ENCODE results near the gene LEO1.
A peak's percentile ranks its signal among the peaks of the same experiment; 100 is the strongest.

The LEO1 gene

DNA sequence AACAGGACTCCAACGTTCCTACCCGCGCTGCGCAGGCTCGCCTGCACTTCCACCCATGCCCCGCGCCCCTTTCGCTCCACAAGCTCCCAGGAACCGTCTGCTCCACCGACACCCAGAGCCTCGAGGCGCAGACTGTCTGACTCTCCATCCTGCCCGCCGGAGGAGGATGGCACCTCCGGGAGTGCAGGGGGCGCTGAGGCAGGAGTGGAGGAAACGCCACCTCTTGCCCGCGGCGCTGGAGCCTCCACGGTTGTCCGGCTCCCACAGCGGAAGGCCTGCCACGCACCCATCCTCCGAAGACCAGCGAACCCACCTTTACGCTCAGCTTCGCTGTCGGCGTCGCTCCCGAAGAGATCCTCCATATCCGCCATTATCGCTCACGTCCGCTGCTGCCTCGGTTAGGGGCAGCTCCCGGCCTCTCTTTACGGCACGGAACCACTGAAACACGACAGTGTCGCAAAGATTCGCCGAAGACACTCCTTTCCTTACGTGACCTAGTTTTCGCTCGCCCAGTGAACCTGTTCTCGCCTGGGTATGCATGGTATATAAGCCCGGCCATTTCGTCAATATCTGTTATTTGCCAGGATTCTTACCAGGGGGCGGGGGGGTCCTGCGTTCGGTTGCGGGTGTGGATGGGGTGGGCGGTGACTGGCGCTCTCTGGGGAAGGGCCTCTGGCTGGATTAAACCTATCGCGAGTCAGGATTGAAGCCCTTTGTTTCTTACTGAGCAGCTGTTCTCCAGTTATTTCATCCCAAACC is at the start of gene LEO1:
Gene LEO1, minus strand, starts transcription at position 404 of the 759 bp plus-strand sequence. Its CDS starts 33 bp downstream, at position 371.
- DNase-seq: peak; percentile 56 to 74 (median 68)

DNA sequence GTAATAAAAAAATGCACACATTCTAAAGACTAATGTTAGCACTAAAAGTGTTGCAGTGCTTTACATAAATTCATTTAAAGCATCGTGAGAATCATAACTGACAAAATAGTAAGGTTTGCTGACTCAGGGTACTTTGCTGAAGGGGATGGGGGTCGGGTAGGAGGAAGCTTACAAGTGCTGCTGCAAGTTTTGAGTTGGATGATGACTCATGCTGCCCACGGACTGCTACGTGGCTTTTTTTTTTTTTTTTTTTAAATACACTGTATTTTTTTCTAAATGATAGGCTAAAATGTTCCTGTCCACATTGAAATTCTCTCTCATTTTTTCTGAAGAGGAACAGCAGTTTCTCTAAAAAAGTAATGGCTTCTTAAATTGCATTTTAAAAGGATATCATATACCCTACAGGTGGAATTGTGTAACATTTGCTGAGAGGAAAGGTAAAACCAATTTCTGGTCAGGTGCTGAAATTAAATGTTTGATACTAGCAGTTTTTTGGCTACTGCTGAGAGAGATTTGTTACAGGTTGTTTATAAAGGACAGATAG is 49.6 kb upstream of the LEO1 start:
- DNase-seq: peak; percentile 11 to 39 (median 34)

DNA sequence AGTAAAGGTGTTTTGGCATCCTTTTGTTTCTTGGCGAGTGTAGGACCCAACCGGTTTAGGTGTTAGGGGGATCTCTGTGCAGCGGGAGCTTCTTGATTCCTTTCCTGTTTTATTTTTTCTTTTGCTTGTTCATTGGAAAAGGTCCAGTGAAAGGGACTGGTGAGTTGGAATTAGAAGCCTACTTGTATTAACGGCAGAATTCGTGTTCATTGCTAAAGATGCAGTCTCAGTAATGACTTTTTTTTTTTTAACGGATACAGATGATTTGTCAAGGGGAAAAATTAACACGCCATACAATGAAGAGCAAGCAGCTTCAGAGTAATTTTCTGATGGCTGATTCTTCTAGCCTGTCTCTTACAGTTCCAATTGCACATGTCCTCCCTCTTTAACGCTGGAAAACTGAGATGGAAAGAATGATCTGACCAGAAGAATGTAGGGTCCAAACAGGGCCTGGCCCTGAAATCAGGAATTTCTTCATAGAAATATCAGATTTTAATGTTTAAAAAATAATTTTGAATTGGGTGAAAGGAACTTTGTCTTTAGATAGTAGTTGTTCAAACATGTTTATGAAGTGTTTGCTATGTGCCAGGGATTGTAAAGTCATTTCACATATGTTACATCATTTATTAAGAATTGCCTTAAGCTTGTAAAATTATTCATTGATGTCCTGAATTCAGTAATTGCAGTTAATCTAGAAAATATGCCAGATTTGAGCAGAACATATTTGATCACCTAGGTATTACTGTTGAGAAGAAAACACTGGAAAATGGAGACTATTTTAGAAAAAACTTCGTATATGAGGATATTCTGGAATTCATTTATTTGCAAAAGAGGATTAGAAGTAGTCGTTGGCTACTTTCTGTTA is 48.9 kb upstream of the LEO1 start:
- no peak for DNase-seq

- peak; percentile 45 to 50 (median 48) for DNase-seq
Observed at GRCh38 chr15:52019394-52020220, 48.0 kb upstream of the LEO1 start.

GRCh38 chr15:52018693-52019393 is 47.3 kb upstream of the LEO1 start, which contains the start of gene MAPK6:
TSS of gene MAPK6 (plus strand) at chr15:52019219. CDS start at chr15:52046461, 27,242 bp downstream.
- DNase-seq: peak; percentile 85 to 92 (median 88)

GRCh38 chr15:52018244-52018643 is 46.7 kb upstream of the LEO1 start:
- no peak for DNase-seq

DNA sequence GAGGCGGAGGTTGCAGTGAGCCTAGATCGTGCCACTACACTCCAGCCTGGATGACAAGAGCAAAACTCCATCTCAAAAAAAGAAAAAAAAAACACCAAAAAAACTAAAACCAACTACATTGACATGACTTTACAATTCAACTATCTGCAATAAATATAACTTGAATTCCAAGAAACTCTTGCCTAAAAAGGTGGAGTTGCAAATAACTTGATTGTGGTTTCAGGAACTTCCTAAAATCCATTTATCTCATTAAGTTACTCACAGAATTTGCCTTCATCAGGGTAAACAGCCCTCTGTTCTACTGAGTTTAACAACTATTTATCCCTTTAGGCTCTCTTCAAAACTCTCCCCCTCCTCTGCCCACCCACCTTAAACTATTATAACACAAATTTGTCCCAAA is 44.7 kb upstream of the LEO1 start:
- DNase-seq: no peak

DNA sequence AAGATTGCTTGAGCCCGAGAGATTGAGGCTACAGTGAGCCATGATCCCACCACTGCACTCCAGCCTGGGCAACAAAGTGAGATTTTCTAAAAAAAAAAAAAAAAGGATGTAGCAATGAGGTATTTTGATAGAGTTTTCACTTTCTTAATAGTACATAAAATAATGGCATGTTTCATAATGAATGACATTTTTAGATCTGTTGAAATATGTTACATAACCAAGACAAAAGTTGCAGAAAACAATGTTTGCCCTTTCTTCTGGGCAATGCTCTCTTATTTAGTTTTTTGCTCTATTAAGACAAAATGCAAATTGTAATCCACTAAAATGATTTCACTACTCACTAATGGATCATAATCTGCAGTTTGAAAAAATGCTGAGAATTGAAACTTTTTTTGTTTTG is 43.0 kb upstream of the LEO1 start:
- no peak for DNase-seq

DNA sequence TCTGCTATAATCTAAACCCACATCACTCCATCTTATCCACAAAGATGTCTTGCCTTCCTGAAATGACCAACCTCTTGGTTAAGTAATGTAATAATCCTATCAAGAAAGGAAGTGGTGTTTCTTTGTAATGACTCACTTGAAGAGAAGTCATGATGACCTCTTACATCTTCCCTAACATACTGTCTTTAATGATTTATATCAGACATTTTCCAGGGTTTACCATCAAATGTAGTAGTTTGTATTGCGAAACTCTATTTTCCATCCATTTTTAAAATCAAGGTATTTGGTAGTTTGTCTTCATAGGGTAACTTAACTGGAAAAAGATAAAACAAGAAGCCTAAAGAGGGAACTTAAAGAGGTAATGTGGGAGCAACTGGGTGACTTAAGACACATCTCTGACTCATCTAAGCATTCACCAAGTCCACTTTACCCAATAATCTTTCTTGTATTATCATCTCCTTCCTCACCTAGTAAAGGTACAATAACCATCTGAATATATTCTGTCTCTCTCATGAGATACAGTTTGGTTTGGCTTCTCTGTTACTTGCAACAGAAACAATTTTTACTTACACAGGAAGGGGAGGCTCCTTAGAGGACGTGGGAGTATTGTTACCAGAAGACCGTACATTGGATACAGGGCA is 41.7 kb upstream of the LEO1 start:
- DNase-seq: no peak

- DNase-seq: no peak
Observed at GRCh38 chr15:52012210-52012609, 40.6 kb upstream of the LEO1 start.

DNA sequence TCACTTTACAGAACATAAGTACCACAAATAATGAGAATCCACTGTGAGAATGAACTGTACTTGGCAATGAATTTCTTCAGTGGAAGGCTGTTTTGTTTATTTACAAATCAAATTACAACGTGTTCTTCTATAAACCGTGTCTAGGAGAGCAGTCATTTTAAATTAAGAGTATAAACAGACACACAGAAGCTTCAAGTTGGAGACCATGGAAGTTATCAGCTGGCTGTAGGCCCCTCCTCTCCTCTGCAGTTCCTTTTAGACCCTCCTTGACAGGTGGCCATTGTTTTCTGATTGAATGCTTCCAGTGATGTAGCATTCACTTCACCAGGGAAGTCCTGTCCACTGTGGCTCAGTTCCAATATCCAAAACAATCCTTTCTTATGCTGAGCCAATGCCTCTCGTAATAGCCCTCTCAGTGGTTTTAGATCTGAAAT is 40.1 kb upstream of the LEO1 start:
- no peak for DNase-seq

DNA sequence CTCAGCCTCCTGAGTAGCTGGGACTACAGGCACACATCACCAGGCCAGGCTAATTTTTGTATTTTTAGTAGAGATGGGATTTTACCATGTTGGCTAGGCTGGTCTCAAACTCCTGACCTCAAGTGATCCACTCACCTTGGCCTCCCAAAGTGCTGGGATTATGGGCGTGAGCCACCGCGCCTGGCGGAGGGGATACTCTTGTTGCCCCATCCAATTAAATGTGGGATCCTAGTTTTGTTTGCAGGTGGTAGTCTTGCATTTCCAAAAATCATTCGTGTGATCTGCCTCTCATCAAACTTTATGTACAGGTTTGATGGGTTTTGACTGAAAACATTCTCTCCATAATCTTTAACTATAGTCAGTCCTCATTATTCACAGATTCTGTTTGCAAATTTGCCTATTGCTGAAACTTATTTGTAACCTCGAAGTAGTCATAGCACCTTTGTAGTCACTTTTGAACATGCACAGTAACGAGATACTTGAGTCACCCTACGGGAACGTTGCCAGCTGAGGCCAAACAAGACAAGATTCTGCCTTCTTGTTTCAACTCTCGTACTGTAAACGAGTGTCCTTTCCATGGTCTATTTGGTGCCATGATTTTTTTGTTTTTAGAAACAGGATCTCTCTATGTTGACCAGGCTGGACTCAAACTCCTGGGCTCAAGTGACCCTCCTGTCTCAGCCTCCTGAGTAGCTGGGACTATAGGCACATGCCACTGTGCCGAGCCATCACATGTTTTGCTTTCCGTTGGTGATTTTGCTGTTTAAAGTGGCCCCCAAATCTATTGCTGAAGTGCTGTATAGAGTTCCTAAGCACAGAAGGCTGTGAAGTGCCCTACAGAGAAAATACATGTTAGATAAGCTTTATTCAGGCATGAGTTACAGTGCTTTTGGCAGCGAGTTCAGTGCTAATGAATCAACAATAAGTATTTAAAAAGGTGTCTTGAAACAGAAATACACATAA is 39.3 kb upstream of the LEO1 start:
- peak in 1 of 4 experiments; percentile 13 for DNase-seq

GRCh38 chr15:52008698-52009434 is 37.3 kb upstream of the LEO1 start:
- no peak for DNase-seq

DNA sequence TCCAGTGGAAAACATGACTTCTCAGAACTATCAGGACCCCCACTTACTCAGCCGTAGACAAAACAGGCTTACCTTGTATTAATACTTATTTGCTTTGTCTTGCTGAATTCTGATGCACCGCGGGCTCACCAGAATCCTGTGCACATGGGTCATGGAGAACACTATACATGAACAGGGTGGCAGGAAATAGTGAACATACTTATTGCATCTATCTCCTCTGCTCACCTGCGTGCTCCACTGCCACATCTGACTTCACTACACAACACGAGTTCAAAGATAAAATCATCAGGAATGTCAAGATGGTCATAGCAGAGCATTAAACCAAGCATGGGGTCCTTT is 36.8 kb upstream of the LEO1 start:
- DNase-seq: no peak

DNA sequence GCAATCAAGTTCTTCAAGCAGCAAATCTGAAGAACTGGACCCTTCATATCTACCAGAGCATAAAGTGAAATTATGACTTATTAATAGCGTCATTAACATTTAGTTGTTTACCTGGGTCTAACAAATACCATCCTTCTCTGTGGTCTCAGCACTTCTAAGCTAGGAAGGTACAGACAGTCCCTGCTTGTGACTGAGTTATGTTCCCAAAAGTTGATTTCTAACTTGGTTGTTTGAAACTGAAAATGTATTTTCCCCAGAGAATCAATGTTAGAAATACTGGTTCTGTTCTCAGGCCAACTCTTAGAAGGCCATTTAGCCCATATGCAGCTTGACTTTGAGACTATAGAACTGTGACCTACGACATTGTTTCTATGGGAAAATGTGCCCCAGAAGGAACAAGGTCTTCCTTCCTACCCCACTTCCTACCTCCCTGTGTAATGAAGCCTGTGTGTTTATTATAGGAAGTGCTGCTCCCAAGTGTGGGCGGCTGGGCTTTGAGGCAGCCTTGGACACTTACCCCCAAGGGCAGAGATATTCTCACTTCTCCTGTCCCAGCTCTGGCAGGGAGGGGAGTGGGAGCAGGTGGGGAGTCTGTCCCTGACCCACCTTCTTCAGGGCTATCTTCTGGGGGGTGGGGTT is 35.2 kb upstream of the LEO1 start:
- no peak for DNase-seq

GRCh38 chr15:52005748-52006701 is 34.4 kb upstream of the LEO1 start:
- DNase-seq: no peak

DNA sequence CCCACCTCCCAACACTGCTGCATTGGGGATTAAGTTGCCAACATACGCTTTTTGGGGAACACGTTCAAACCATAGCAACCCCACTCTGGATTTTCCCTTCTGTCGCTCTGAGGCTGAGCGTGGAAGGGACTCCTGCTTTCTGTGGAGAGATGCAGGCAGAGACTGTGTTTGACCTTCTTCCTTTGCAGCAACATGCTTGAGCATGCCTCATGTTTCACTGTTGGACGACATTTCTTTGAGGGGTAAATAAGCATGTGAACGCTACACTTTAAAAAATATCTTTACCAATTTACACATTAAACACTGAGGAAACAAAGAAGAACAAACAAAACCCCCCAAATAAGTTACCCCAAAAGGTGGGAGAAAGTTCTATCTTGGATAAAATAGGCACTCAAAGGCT is 33.2 kb upstream of the LEO1 start:
- DNase-seq: no peak

GRCh38 chr15:52003710-52004109 is 32.1 kb upstream of the LEO1 start:
- DNase-seq: no peak
